Measurements from ENCODE around the gene PARVG.

GRCh38 chr22:44256556-44257485 lies 76.1 kb downstream of the PARVG start:
- TF ChIP-seq CTCF (IDR thresholded peaks at IDR 0.05; ENCODE audit: insufficient read depth, low read depth, low read length) (no peak), EZH2 (IDR thresholded peaks at IDR 0.05; ENCODE audit: insufficient read depth, low read length) (no peak)
